G401.6 (cell line): ENCODE results near the gene KAT6B.
"Not testable (repeated sequence)": the region's sequence is repeated elsewhere in the genome, so short reads cannot be mapped to it uniquely, and the experiment has no call there.

Source experiments
- FAIRE-seq: peaks from 2 replicates; lab custom pipeline; 2012; peaks lifted over from hg19 to GRCh38; lab: Jason Lieb, UNC

The KAT6B gene

GRCh38 chr10:75042292-75042974 lies 216.0 kb downstream of the KAT6B start:
- no peak for FAIRE-seq

- no peak for FAIRE-seq
Measured at GRCh38 chr10:75043256-75044131, 217.1 kb downstream of the KAT6B start.

- no peak for FAIRE-seq
Measured at GRCh38 chr10:75048669-75049098, 222.3 kb downstream of the KAT6B start.

- no peak for FAIRE-seq
Measured at GRCh38 chr10:75049316-75050148, 223.1 kb downstream of the KAT6B start.

GRCh38 chr10:75050149-75050919 lies 223.9 kb downstream of the KAT6B start:
- FAIRE-seq = no peak

- no peak for FAIRE-seq
Measured at GRCh38 chr10:75051308-75051707, 224.9 kb downstream of the KAT6B start.

GRCh38 chr10:75055896-75056406 lies 229.6 kb downstream of the KAT6B start:
- not testable (repeated sequence) for FAIRE-seq

GRCh38 chr10:75057680-75058079 lies 231.3 kb downstream of the KAT6B start:
- FAIRE-seq = no peak

GRCh38 chr10:75058161-75058560 lies 231.8 kb downstream of the KAT6B start:
- no peak for FAIRE-seq

- FAIRE-seq = no peak
Measured at GRCh38 chr10:75061709-75062505, 235.5 kb downstream of the KAT6B start.

GRCh38 chr10:75062506-75063299 lies 236.3 kb downstream of the KAT6B start:
- no peak for FAIRE-seq

- no peak for FAIRE-seq
Measured at GRCh38 chr10:75063461-75064230, 237.2 kb downstream of the KAT6B start.

- no peak for FAIRE-seq
Measured at GRCh38 chr10:75065076-75065475, 238.7 kb downstream of the KAT6B start.

GRCh38 chr10:75066271-75066670 lies 239.9 kb downstream of the KAT6B start:
- no peak for FAIRE-seq

- FAIRE-seq = no peak
Measured at GRCh38 chr10:75067272-75067671, 240.9 kb downstream of the KAT6B start.

- FAIRE-seq = no peak
Measured at GRCh38 chr10:75068523-75068922, 242.1 kb downstream of the KAT6B start.

- no peak for FAIRE-seq
Measured at GRCh38 chr10:75070476-75070875, 244.1 kb downstream of the KAT6B start.

- no peak for FAIRE-seq
Measured at GRCh38 chr10:75070961-75071428, 244.6 kb downstream of the KAT6B start.

GRCh38 chr10:75071756-75072155 lies 245.4 kb downstream of the KAT6B start:
- no peak for FAIRE-seq
